ACC112 (cell line): ENCODE data around the gene RNF207.
"Not testable (repeated sequence)": the region's sequence is repeated elsewhere in the genome, so short reads cannot be mapped to it uniquely, and the experiment has no call there.

Source experiments
- H2AFZ ChIP-seq: fragments of 200-600 bp; sonication (generic); one replicate; pipeline ENCODE4 v1.6.0; 2017; ENCODE audit warnings: antibody characterized with exemption, low read length; ENCODE audit not compliant: unreplicated experiment
- H3K27ac ChIP-seq: fragments of 200-600 bp; sonication (generic); 2 replicates; pipeline ENCODE4 v1.5.1; 2014; ENCODE audit warnings: low read depth, mild to moderate bottlenecking, antibody characterized with exemption, low read length, moderate library complexity
- H3K27me3 ChIP-seq: fragments of 200-600 bp; sonication (generic); 2 replicates; pipeline ENCODE4 v1.6.1; 2014; ENCODE audit warnings: mild to moderate bottlenecking, antibody characterized with exemption, low read length, moderate library complexity, mixed read lengths; ENCODE audit not compliant: insufficient read depth
- H3K36me3 ChIP-seq: fragments of 200-600 bp; sonication (generic); 2 replicates; pipeline ENCODE4 v1.6.1; 2016; ENCODE audit warnings: mild to moderate bottlenecking, antibody characterized with exemption, low read length, moderate library complexity, mixed read lengths; ENCODE audit not compliant: insufficient read depth
- H3K4me1 ChIP-seq: fragments of 200-600 bp; sonication (generic); one replicate; pipeline ENCODE4 v1.6.1; 2016; ENCODE audit warnings: low read length, mixed read lengths; ENCODE audit not compliant: insufficient read depth, unreplicated experiment, control insufficient read depth
- H3K4me3 ChIP-seq: fragments of 200-600 bp; sonication (generic); 2 replicates; pipeline ENCODE4 v1.5.1; 2014; ENCODE audit warnings: mild to moderate bottlenecking, low read depth, low read length
- H3K79me2 ChIP-seq: fragments of 200-600 bp; sonication (generic); one replicate; pipeline ENCODE4 v1.6.0; 2016; ENCODE audit warnings: low read length; ENCODE audit not compliant: control insufficient read depth, unreplicated experiment, insufficient read depth

Gene RNF207

DNA sequence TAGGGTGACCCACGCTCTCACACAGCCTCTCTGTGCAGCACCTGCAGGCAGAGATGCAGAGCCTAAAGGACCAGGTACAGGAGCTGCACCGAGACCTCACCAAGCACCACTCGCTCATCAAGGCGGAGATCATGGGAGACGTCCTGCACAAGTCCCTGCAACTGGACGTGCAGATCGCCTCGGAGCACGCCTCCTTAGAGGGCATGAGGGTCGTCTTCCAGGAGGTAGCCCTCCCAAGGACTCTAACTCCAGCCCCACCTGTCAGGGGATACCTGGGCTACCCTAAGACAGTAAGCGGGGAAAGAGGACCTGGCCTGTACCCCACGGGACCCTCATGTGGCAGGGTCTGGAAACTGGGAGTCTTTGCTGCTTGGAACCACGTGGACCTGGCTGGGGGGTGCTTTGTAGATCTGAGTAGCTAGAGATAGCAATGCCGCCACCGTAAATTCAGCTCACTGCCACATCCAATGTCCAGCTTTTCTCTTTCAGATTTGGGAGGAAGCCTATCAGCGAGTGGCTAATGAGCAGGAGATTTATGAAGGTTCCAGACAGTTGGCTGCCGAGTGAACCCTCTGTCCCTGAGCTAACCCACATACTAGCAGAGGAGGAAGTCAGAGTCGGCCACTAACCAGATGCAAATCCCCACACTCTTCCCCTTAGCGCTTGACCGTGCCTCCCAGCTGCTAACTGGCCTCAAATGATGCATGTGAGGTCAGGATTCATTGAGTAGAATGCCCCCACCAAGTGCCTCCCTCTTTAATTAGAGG, 6.5 kb downstream of the RNF207 start:
- Histone ChIP-seq H2AFZ (no peak overlapping the region), H3K4me1 (no peaks in the 10 kb centered on the region), H3K36me3 (0 out of 2 replicates have a peak, but pooled peaks cover 7% of the 10 kb centered on the region), H3K79me2 (no peaks in the 10 kb centered on the region), H3K4me3 (no peak overlapping the region), H3K27me3 (no peaks in the 10 kb centered on the region), H3K27ac (no peak overlapping the region)

DNA sequence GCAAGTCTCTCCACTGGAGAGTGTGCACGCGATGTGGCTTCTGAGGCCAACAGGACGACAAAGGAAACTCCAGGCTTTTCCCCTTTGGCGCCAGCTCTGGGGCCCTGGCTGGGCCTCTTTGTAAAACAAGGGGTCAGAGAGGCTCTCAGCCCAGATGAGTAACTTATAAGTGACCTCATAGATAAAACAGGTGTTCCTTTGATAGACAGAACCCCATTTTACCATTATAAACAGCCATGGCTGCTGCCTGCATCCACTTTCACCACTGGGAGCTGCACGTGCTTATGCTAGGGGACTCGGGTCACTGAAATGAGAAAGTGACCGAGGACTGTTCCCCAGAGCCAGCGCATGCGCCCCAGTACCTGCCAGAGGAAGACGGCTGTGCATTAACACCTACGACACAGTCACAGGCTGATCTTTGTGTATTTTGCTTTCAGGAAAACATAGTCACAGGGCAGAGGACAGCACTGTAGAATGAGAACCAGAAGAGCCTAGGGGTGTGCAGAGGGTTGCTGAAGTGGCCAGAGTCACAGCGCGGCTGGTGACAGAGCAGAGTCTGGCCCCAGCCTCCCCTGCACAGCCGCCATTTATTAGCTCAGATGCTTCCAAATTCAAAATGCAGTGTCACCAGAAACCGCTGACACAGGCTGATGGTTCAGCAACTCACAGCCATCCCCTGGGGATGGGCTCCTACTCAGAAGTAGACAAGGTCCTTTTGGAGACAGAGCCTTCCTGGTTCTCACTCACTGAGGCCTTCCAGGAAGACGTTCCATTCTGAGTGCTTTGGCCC, 12.7 kb downstream of the RNF207 start:
- H2AFZ ChIP-seq = no peak overlapping the region
- H3K27ac ChIP-seq = no peak overlapping the region
- H3K4me3 ChIP-seq = no peak overlapping the region
- H3K36me3 ChIP-seq = peaks cover 2% of the 10 kb centered on the region; the same call in 1 of the 2 replicates
- no peaks in the 10 kb centered on the region for H3K27me3 ChIP-seq
- H3K4me1 ChIP-seq = peaks cover 7% of the 10 kb centered on the region
- H3K79me2 ChIP-seq = no peaks in the 10 kb centered on the region

DNA sequence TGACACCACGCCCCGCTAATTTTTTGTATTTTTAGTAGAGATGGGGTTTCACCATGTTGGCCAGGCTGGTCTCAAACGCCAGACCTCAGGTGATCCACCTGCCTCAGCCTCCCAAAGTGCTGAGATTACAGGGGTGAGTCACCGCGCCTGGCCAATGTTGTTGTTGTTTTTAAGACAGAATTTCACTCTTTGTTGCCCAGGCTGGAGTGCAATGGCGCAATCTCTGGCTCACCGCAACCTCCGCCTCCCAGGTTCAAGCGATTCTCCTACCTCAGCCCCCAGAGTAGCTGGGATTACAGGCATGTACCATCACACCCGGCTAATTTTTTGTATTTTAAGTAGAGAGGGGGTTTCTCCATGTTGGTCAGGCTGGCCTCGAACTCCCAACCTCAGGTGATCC, 13.7 kb downstream of the RNF207 start:
- H3K4me1 ChIP-seq, H2AFZ ChIP-seq, H3K4me3 ChIP-seq, H3K27ac ChIP-seq, H3K27me3 ChIP-seq, H3K79me2 ChIP-seq: not testable (repeated sequence)
- H3K36me3 ChIP-seq = peaks cover 13% of the 10 kb centered on the region

DNA sequence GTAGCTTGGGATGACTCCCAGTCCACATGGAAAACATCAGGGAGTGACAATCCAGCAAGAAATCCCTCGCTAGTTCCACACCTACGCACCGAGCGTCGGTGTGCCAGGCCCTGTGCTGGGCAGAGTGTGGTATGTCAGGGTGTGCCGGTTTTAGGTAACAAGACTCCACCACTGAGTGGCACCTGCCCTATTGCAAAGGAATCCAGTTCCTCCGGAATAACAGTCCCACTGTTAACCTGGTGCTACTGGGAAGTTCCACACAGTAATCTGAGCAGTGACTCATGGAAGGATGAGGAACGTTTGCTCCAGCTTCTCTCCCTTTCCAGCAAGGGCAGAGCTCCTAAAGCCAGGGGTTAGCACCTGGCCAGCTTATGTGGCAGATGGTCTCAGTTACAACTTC, 14.3 kb downstream of the RNF207 start:
- no peak overlapping the region for H3K4me3 ChIP-seq
- H3K27ac ChIP-seq = no peak overlapping the region
- H2AFZ ChIP-seq = no peak overlapping the region
- no peaks in the 10 kb centered on the region for H3K79me2 ChIP-seq
- no peaks in the 10 kb centered on the region for H3K27me3 ChIP-seq
- H3K36me3 ChIP-seq = peaks cover 17% of the 10 kb centered on the region
- peaks cover 7% of the 10 kb centered on the region for H3K4me1 ChIP-seq

DNA sequence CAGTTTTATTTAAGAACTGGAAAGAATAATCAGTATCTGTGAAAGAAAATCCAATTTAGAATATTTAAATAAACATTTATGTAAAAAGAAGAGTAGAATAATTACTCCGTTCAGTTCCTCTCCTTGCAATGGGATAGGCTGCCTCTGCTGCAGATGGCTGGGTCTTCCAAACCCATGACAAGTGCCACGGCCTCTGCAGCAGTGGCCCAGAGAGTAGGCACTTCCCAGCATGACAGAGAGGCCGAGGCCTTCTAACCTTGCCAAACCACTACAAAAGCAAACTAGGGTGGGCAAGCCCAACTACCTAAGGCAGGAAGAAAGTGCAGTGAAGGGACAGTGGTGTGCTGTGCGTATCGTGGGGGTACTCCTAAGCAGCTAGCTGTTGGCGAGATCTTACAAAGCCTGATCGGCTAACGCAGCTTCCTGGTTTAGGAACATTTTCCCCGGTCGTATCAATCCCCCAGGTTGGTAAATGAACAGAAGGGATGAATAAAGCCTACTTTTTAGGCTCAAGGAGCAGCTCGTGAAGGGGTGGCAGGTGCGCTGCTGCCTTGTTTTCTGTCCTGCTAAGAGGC, 15.4 kb downstream of the RNF207 start:
- H3K27me3 ChIP-seq = no peaks in the 10 kb centered on the region
- no peak overlapping the region for H2AFZ ChIP-seq
- no peaks in the 10 kb centered on the region for H3K79me2 ChIP-seq
- peaks cover 17% of the 10 kb centered on the region for H3K36me3 ChIP-seq
- H3K4me3 ChIP-seq = no peak overlapping the region
- H3K4me1 ChIP-seq = peaks cover 7% of the 10 kb centered on the region
- no peak overlapping the region for H3K27ac ChIP-seq

DNA sequence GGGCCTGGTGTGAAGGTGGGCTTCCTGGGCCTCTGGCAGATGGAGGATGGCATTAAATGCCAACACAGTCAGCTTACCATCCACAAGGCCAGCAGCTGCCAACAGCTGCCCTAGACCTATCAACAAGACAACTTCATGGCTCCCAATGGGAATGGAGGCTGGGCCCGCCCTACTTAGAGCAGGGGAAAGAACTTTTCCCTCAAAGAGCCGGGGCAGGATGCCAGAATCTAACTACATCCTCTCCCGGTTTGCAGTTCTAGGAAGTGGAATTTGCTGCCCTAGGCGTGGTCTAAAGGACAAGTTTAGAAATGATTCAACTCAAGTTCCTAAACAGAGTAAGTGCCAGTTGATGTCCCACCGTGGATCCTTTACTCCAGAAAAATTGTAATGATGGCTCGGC, 16.7 kb downstream of the RNF207 start:
- Histone ChIP-seq H3K79me2 (peaks cover 5% of the 10 kb centered on the region), H3K36me3 (peaks cover 22% of the 10 kb centered on the region), H3K4me3 (no peak overlapping the region), H2AFZ (no peak overlapping the region), H3K4me1 (peaks cover 7% of the 10 kb centered on the region), H3K27me3 (no peaks in the 10 kb centered on the region), H3K27ac (no peak overlapping the region)

DNA sequence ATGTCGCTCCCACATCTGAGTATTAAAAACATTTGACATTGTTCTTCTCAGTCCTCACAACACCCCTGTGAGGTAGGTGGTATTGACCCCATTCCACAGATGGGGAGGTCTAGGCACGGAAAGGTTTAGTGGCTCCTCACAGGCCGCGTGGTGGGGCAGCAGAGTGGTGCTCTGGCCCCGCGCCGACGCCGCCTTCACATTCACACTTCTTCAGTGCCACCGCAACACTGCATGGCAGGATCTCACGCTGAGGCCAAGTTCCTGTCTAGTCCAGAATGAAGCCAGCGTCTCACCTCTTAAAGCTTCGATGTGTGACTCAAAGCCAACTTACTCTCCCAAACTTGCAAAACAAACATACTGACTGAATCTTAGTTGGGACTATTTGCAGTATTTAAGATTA, 17.7 kb downstream of the RNF207 start:
- Histone ChIP-seq H3K27me3 (no peaks in the 10 kb centered on the region), H3K36me3 (peaks cover 22% of the 10 kb centered on the region), H3K79me2 (peaks cover 5% of the 10 kb centered on the region), H2AFZ (no peak overlapping the region), H3K27ac (no peak overlapping the region), H3K4me3 (no peak overlapping the region), H3K4me1 (peaks cover 7% of the 10 kb centered on the region)

DNA sequence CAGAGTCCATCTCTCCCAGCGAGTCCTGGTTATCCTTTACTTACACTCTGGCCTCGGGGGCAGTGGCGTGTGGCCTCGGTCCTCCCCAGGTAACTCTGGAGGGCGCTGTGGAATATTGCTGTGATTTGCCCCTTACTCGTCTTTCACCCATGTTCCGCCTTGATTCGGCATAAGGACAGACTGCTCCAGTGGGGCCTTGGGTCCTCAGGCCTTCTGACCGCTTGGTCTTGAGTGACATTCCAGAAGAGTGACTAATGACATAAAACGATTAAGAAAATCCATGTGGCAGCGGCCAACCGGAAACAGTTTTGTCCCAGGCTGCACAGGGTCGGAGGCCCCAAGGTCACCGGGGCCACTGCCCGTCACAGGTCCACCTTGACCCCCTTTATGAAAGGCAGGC, 18.8 kb downstream of the RNF207 start:
- no peak overlapping the region for H3K27ac ChIP-seq
- peaks cover 5% of the 10 kb centered on the region for H3K79me2 ChIP-seq
- H3K4me3 ChIP-seq = no peak overlapping the region
- H3K36me3 ChIP-seq = peaks cover 23% of the 10 kb centered on the region
- H3K27me3 ChIP-seq = no peaks in the 10 kb centered on the region
- H3K4me1 ChIP-seq = peaks cover 7% of the 10 kb centered on the region
- no peak overlapping the region for H2AFZ ChIP-seq

DNA sequence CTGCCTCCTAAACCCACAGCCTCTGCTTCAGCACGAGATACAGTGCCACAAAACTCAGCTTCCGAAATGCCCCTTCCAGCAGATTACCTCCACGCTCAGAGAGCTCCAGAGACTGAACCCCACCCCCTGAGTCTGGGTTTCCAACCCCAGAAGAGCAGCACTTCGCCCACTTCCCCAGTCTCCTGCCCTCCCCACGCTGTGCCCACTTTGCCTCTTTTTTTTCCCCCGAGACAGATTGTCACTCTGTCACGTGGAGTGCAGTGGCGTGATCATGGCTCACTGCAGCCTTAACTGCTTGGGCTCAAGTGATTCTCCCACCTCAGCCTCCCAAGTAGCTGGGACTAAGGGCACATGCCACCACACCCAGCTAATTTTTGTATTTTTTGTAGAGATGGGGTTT, 19.7 kb downstream of the RNF207 start:
- Histone ChIP-seq H3K36me3 (peaks cover 25% of the 10 kb centered on the region), H3K4me1 (peaks cover 7% of the 10 kb centered on the region), H3K27me3 (no peaks in the 10 kb centered on the region), H3K27ac (no peak overlapping the region), H3K4me3 (no peak overlapping the region), H3K79me2 (peaks cover 5% of the 10 kb centered on the region), H2AFZ (no peak overlapping the region)

DNA sequence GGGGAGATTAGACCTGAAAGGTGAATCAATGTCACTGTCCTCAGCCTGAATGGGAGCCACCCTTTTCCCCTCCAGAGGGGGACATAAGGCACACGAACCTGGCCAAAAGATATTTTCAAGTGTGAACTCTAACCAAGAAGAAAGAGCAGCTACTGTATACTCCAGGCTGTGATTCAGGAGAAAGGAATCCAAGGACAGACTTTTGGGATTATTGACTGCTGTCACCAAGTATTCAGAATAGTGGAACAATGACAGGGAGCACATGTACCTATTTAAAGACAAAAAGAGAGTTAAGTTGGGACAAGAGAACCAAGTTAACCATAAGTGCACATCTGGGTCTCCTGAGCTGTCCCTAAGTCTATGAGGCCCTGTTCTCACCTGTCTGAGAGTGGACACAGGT, 27.5 kb downstream of the RNF207 start:
- Histone ChIP-seq H3K27ac (no peak overlapping the region), H3K79me2 (peaks cover 27% of the 10 kb centered on the region), H3K4me3 (no peak overlapping the region), H2AFZ (no peak overlapping the region), H3K36me3 (peaks cover 6% of the 10 kb centered on the region), H3K27me3 (no peaks in the 10 kb centered on the region), H3K4me1 (peaks cover 13% of the 10 kb centered on the region)
